Measurements from ENCODE around the gene SKOR2.
"Not testable (repeated sequence)": the region's sequence is repeated elsewhere in the genome, so short reads cannot be mapped to it uniquely, and the experiment has no call there.

Gene SKOR2

DNA sequence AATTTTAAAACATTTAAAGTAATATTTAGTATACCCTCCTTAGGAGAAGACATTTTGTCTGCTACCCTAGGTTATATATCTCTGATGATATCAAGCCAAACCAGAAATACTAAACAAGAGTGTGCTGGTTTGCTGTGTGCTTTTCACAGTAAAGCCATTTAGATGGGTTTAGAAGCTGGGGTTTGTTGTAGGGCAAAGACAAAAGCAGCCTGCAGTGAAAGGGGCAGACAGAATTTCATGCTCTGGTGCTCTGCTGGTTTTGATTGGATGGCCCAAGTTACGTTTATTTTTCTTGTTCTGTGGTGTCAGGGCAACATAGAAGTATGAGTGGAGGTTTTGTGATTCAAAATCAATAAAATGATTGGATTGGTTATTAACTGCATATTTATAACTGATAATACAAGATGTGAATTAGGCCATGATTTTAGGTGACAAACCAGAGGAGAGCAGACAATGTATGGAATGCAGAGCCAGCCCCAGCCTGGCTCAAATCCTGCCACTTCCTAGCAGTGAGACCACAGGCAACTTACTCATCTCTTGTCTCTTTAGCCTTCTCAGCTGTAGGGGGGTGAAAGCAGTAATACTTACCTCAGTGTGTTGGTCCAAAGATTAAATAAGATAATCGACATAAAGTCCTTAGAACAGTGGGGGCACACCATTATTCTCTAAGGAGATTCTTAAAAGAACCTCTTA is 44.4 kb downstream of the SKOR2 start:
- TF ChIP-seq, protein P1, sequence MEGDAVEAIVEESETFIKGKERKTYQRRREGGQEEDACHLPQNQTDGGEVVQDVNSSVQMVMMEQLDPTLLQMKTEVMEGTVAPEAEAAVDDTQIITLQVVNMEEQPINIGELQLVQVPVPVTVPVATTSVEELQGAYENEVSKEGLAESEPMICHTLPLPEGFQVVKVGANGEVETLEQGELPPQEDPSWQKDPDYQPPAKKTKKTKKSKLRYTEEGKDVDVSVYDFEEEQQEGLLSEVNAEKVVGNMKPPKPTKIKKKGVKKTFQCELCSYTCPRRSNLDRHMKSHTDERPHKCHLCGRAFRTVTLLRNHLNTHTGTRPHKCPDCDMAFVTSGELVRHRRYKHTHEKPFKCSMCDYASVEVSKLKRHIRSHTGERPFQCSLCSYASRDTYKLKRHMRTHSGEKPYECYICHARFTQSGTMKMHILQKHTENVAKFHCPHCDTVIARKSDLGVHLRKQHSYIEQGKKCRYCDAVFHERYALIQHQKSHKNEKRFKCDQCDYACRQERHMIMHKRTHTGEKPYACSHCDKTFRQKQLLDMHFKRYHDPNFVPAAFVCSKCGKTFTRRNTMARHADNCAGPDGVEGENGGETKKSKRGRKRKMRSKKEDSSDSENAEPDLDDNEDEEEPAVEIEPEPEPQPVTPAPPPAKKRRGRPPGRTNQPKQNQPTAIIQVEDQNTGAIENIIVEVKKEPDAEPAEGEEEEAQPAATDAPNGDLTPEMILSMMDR (IDR thresholded peaks at IDR 0.05; ENCODE audit: borderline replicate concordance, control extremely low read depth, extremely low read depth, insufficient read depth, missing control alignments), result no peak
- no peak for DNase-seq (ENCODE audit: low spot score)
- in situ Hi-C loops (cut with MboI; ENCODE audit: low sequenced_read_pairs, unreplicated experiment), result loop anchor here (10.0 kb wide), 1 partner anchor 102 kb away; no protein-coding TSS in a partner anchor

DNA sequence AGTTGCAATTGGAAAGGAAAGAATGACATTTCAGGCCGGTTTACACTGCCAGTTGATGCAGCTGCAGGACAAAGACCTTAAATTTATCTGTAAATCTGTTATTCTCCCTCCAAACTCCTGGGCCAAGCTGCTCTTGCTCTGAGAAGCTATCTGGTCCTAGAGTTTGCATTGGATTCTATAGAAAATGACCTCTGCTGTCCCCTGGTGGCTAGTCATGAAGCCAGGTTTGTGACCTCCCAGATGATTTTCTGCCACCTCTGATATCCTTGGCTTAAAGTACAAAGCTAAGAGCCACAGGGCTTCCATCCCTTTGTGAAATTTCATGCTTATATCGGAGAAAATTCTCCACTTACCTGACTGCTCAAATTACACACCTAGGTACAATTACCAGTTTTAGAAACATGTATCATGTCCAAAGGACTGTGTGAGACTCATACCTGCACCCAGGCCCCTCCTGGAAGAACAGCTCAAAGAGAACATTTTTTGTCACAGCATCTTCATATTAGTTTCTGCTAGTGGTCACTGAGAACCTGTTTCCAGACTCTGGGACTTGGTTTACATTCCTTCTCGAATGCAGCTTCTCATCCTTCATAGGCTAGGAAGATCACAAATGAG is 46.4 kb downstream of the SKOR2 start:
- TF ChIP-seq, protein P1 (IDR thresholded peaks at IDR 0.05; ENCODE audit: borderline replicate concordance, control extremely low read depth, extremely low read depth, insufficient read depth, missing control alignments), result peak; percentile 74
- peak; percentile 31 for DNase-seq (ENCODE audit: low spot score)
- in situ Hi-C loops (cut with MboI; ENCODE audit: low sequenced_read_pairs, unreplicated experiment), result loop anchor here (10.0 kb wide), 1 partner anchor 100 kb away; no protein-coding TSS in a partner anchor

- in situ Hi-C loops (cut with MboI; ENCODE audit: low sequenced_read_pairs, unreplicated experiment), result loop anchor here (10.0 kb wide), 1 partner anchor 99 kb away; no protein-coding TSS in a partner anchor
- TF ChIP-seq, protein P1 (IDR thresholded peaks at IDR 0.05; ENCODE audit: borderline replicate concordance, control extremely low read depth, extremely low read depth, insufficient read depth, missing control alignments), result no peak
Observed at GRCh38 chr18:47203626-47204464, 47.6 kb downstream of the SKOR2 start.

GRCh38 chr18:47195961-47196360 is 55.5 kb downstream of the SKOR2 start:
- in situ Hi-C loops (cut with MboI; ENCODE audit: low sequenced_read_pairs, unreplicated experiment); DNase-seq (ENCODE audit: low spot score): not testable (repeated sequence)

More at GRCh38 chr18:47203626-47204464, 47.6 kb downstream of the SKOR2 start:
- no peak for DNase-seq (ENCODE audit: low spot score)

DNA sequence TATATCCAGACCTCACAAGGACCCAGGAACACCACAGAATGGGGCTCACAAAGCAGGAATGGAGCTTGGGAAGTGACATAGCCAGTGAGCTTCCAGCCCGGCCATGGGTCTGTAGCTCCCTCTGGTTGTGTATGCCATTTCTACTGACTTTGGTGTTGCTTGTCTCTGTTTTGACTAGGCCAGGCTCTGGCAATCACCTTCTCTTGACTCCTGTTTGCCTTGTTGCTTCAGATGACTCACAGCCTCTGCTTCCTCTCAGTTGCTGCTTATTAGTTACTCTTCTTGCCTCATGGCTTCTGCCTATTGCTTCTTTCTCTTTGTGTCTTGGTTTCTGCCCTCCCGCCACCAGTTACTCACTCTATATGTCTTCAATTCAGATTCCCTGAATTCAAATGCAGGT is 59.5 kb downstream of the SKOR2 start:
- no peak for DNase-seq (ENCODE audit: low spot score)
- TF ChIP-seq, protein P1 (IDR thresholded peaks at IDR 0.05; ENCODE audit: borderline replicate concordance, control extremely low read depth, extremely low read depth, insufficient read depth, missing control alignments), result no peak
- in situ Hi-C loops (cut with MboI; ENCODE audit: low sequenced_read_pairs, unreplicated experiment), result no loop called here

DNA sequence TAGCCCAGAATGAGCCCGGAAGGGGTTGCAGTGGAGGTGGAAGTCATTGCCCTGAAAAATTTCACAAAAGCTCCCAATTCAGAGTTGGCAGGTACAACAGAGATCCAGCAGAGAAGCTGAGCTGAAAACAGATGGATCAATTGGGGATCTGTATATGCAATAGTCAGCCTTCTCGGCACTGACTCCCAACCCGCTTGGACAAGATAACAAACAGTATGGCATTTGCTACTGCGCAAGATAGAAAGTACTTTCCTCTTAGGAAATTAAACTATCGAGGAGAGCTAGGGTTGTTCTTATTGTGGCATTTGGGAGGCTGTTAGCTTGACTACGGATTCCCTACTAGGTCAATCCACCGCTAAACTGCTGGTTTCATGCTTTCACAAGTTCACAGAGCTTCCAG is 63.7 kb downstream of the SKOR2 start:
- in situ Hi-C loops (cut with MboI; ENCODE audit: low sequenced_read_pairs, unreplicated experiment), result no loop called here
- no peak for DNase-seq (ENCODE audit: low spot score)
- TF ChIP-seq, protein P1 (IDR thresholded peaks at IDR 0.05; ENCODE audit: borderline replicate concordance, control extremely low read depth, extremely low read depth, insufficient read depth, missing control alignments), result no peak
